IMR-90 (cell line): Measurements from ENCODE around the gene MAML2. TPM values are rescaled to one million over a fixed set of nuclear protein-coding genes. Genes with fewer than 3 reads are reported as not detected.

Experiments used
- ATAC-seq: fragments of 200-7000 bp; cut with Tn5 transposase; 2 replicates; pipeline ENCODE4 v1.9.1; 2020; ENCODE audit warnings: low read depth, mild to moderate bottlenecking, moderate library complexity
- BruUV-seq: library from RNA; stranded (reverse); fragments of 400-500 nt; replicated peaks from 2 replicates; lab custom pipeline; 2021; lab: Mats Ljungman, UMichigan
- CTCF ChIA-PET: fragments of 300-600 bp; formaldehyde crosslinking; extraction: SDS; loops from one replicate; lab custom pipeline; 2021; ENCODE audit warnings: antibody characterized with exemption; lab: Yijun Ruan, JAX
- POLR2A ChIA-PET: fragments of 300-600 bp; sonication (Branson Sonifier 250); formaldehyde crosslinking; loops from one replicate; lab custom pipeline; 2022; ENCODE audit warnings: antibody characterized with exemption; ENCODE audit not compliant: unreplicated experiment; lab: Charles Lee
- DNase-seq: peaks from one replicate; pipeline ENCODE4 v3.0.0; 2013
- H2AFZ ChIP-seq: replicated peaks from 2 replicates; pipeline ENCODE3; 2013; ENCODE audit warnings: low read length, mild to moderate bottlenecking; ENCODE audit not compliant: poor library complexity
- H2AK5ac ChIP-seq: 2 replicates; pipeline ENCODE4 v1.6.1; 2013; ENCODE audit warnings: low read depth, low read length, inconsistent platforms
- H2AK9ac ChIP-seq: replicated peaks from 2 replicates; pipeline ENCODE3; 2013; ENCODE audit warnings: mild to moderate bottlenecking, low read depth, low read length, moderate library complexity; ENCODE audit not compliant: poor library complexity
- H2BK120ac ChIP-seq: 2 replicates; pipeline ENCODE4 v1.6.1; 2013; ENCODE audit warnings: low read depth, low read length, inconsistent platforms
- H2BK15ac ChIP-seq: 3 replicates; pipeline ENCODE4 v1.6.1; 2013; ENCODE audit warnings: low read depth, low read length, inconsistent platforms
- H2BK20ac ChIP-seq: 2 replicates; pipeline ENCODE4 v1.6.1; 2013; ENCODE audit warnings: low read depth, mild to moderate bottlenecking, inconsistent platforms, low read length, moderate library complexity
- H2BK5ac ChIP-seq: 2 replicates; pipeline ENCODE4 v1.6.1; 2013; ENCODE audit warnings: mild to moderate bottlenecking, low read depth, low read length, inconsistent platforms; ENCODE audit not compliant: poor library complexity, severe bottlenecking
- H3K14ac ChIP-seq: replicated peaks from 2 replicates; pipeline ENCODE4 v1.6.1; 2013; ENCODE audit warnings: low read depth, low read length, inconsistent platforms
- H3K18ac ChIP-seq: 2 replicates; pipeline ENCODE4 v1.6.1; 2013; ENCODE audit warnings: low read depth, low read length, control low read depth
- H3K23ac ChIP-seq: 2 replicates; pipeline ENCODE4 v1.6.1; 2013; ENCODE audit warnings: low read depth, low read length, inconsistent platforms
- H3K27ac ChIP-seq: 2 replicates; pipeline ENCODE4 v1.5.1; 2013; ENCODE audit warnings: mild to moderate bottlenecking, control low read depth, low read length; ENCODE audit not compliant: insufficient read depth
- H3K27me3 ChIP-seq: 2 replicates; pipeline ENCODE4 v1.6.1; 2013; ENCODE audit warnings: low read length; ENCODE audit not compliant: control insufficient read depth, insufficient read depth
- H3K36me3 ChIP-seq: 2 replicates; pipeline ENCODE4 v1.6.1; 2013; ENCODE audit warnings: low read length, mixed read lengths; ENCODE audit not compliant: control insufficient read depth, insufficient read depth
- H3K4ac ChIP-seq: 2 replicates; pipeline ENCODE4 v1.6.1; 2013; ENCODE audit warnings: low read depth, low read length, inconsistent platforms
- H3K4me1 ChIP-seq: 2 replicates; pipeline ENCODE4 v1.6.1; 2013; ENCODE audit warnings: low read length, mixed read lengths; ENCODE audit not compliant: control insufficient read depth, insufficient read depth
- H3K4me2 ChIP-seq: 2 replicates; pipeline ENCODE4 v1.6.1; 2013; ENCODE audit warnings: low read depth, mild to moderate bottlenecking, control low read depth, low read length, moderate library complexity
- H3K4me3 ChIP-seq: 2 replicates; pipeline ENCODE4 v1.5.1; 2013; ENCODE audit warnings: low read depth, mild to moderate bottlenecking, control low read depth, low read length, moderate library complexity; ENCODE audit not compliant: insufficient read depth
- H3K56ac ChIP-seq: 2 replicates; pipeline ENCODE4 v1.6.1; 2013; ENCODE audit warnings: low read length, inconsistent platforms; ENCODE audit not compliant: insufficient read depth; ENCODE audit errors: extremely low read depth
- H3K79me1 ChIP-seq, 2 experiments: 2 replicates each; pipeline ENCODE4 v1.6.1; 2013; ENCODE audit warnings: low read length in 2 of 2, inconsistent platforms in 1 of 2, low read depth in 1 of 2
- H3K9ac ChIP-seq: 2 replicates; pipeline ENCODE4 v1.6.1; 2013; ENCODE audit warnings: low read depth, low read length, control low read depth
- H3K9me1 ChIP-seq: 2 replicates; pipeline ENCODE4 v1.6.1; 2013; ENCODE audit warnings: low read length, inconsistent platforms; ENCODE audit not compliant: insufficient read depth
- H3K9me3 ChIP-seq: 2 replicates; pipeline ENCODE4 v1.6.1; 2013; ENCODE audit warnings: low read length; ENCODE audit not compliant: control insufficient read depth, insufficient read depth
- H4K20me1 ChIP-seq: 2 replicates; pipeline ENCODE4 v1.6.1; 2013; ENCODE audit warnings: low read length, inconsistent platforms; ENCODE audit not compliant: insufficient read depth
- H4K5ac ChIP-seq: 2 replicates; pipeline ENCODE4 v1.6.1; 2013; ENCODE audit warnings: mild to moderate bottlenecking, low read depth, low read length, control low read depth
- H4K8ac ChIP-seq, 2 experiments: 2 replicates each; pipeline ENCODE4 v1.6.1; 2013; ENCODE audit warnings: low read depth in 2 of 2, low read length in 2 of 2, control low read depth in 1 of 2, inconsistent platforms in 1 of 2
- H4K91ac ChIP-seq: 2 replicates; pipeline ENCODE4 v1.6.1; 2013; ENCODE audit warnings: low read depth, low read length, inconsistent platforms; ENCODE audit not compliant: insufficient read depth
- BHLHE40 ChIP-seq: fragments of 150-350 bp; IDR thresholded peaks from 2 replicates; pipeline ENCODE4 v1.6.1; 2016; ENCODE audit warnings: mild to moderate bottlenecking, low read depth, low read length
- FOS ChIP-seq: fragments of 150-350 bp; IDR thresholded peaks from 2 replicates; pipeline ENCODE4 v1.6.1; 2016; ENCODE audit warnings: low read depth, low read length
- RFX5 ChIP-seq: IDR thresholded peaks from 2 replicates; pipeline ENCODE4 v1.8.0; 2012; ENCODE audit warnings: low read depth, mild to moderate bottlenecking, low read length, moderate library complexity
- WGBS, 2 experiments: methylation state at CpG; one replicate each; pipeline versions ENCODE4 v1.1.5 to v1.1.7; 2013; ENCODE audit warnings: missing lambda C conversion rate in 2 of 2; ENCODE audit not compliant: insufficient read length in 1 of 2; ENCODE audit errors: extremely low coverage in 2 of 2; 5-methylcytosine and 5-hydroxymethylcytosine counted together
- dilution Hi-C: fragments of 300-500 bp; cut with HindIII; formaldehyde crosslinking; loops from one replicate; pipeline ENCODE4 v1.14.3; 2018; ENCODE audit warnings: low sequenced_read_pairs; ENCODE audit not compliant: unreplicated experiment
- in situ Hi-C: fragments of 300-500 bp; cut with MboI; formaldehyde crosslinking; loops from 3 replicates; pipeline ENCODE4 v1.14.3; 2019; ENCODE audit warnings: low sequenced_read_pairs, inconsistent platforms, mixed read lengths
- intact Hi-C: fragments of 100-400 bp; cut with micrococcal nuclease; formaldehyde crosslinking; loops from 2 replicates; pipeline ENCODE4 v1.10.0; 2022
- polyA plus RNA-seq, 3 experiments: library from polyadenylated mRNA; depleted of rRNA; stranded (reverse); fragments of >200 nt; gene quantifications; 2 replicates each; pipeline ENCODE4 v1.2.3, GENCODE V29; 2012; ENCODE audit warnings: low replicate concordance in 1 of 3
- total RNA-seq: library from RNA; depleted of rRNA; stranded (reverse); fragments of >200 nt; gene quantifications from 2 replicates; pipeline ENCODE4 v1.2.3, GENCODE V29; 2012

Gene MAML2
- total and polyA plus RNA-seq, 2 of the 4 experiments (the other 2 are of a cell fraction), result 15.0 to 19.5 TPM

DNA sequence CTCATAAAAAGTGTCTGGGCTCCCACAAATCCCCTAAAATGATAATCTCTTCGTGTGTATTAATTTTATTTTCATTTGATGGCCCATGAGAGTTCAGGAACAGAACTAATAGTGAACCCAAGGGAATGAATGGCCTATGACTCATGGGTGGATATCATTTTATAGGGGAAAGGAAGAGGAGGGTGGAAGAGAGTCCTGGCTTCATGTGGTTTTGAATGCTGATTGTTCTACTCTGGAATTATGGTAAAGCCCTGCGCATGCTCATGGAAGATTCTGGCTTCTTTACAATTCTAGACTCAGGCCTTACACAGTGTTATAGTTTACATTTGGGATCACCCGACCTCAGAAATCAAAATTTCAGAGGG is 35.2 kb downstream of the MAML2 start:
- H3K14ac ChIP-seq, result peak overlapping the region; percentile 62
- peaks cover 6% of the 10 kb centered on the region; the same call in 1 of the 2 replicates for H4K20me1 ChIP-seq
- in situ Hi-C loops (no loop called here), dilution Hi-C loops (no loop called here), intact Hi-C loops (loop anchor here (2.0 kb wide), 1 partner anchor 35 kb away; the partner anchor contains the start of gene MAML2)
- peaks cover 15% of the 10 kb centered on the region for H3K4me1 ChIP-seq
- TF ChIP-seq BHLHE40 (peak; percentile 32; the same call in 1 of the 2 replicates), FOS (peak; percentile 68), RFX5 (no peak)
- H3K36me3 ChIP-seq, result peaks cover 2% of the 10 kb centered on the region; the same call in 1 of the 2 replicates
- H3K9me3 ChIP-seq, result no peaks in the 10 kb centered on the region
- H3K56ac ChIP-seq, result peak overlapping the region; percentile 76
- peak overlapping the region; percentile 49; the same call in 2 of the 3 replicates for H2BK15ac ChIP-seq
- peaks cover 14% of the 10 kb centered on the region; the same call in 1 of the 2 replicates for H3K9me1 ChIP-seq
- peak overlapping the region; percentile 74; the same call in 1 of the 2 replicates for H3K9ac ChIP-seq
- peak overlapping the region; percentile 67 for H3K18ac ChIP-seq
- peak overlapping the region; percentile 57; the same call in 1 of the 2 replicates for H2AK5ac ChIP-seq
- DNase-seq, result peak; percentile 95
- H2BK5ac ChIP-seq, result peak overlapping the region; percentile 89
- peak; percentile 52 for ATAC-seq
- peak overlapping the region; percentile 9; the same call in 1 of the 2 replicates for H4K5ac ChIP-seq
- H3K4ac ChIP-seq, result peak overlapping the region; percentile 86
- H3K4me2 ChIP-seq, result peak overlapping the region; percentile 89
- peak overlapping the region; percentile 89 for H4K91ac ChIP-seq
- H3K79me1 ChIP-seq, result peaks cover 19 to 66% of the 10 kb centered on the region in 2 experiments
- H3K27me3 ChIP-seq, result no peaks in the 10 kb centered on the region
- H3K4me3 ChIP-seq, result peak overlapping the region; percentile 29
- no CpG with 5 or more reads among the region's 3 CpGs for WGBS, 2 experiments
- H2AFZ ChIP-seq, result no peak overlapping the region
- BruUV-seq, result no TSS peak
- POLR2A ChIA-PET, result no interaction called here
- H2AK9ac ChIP-seq, result no peak overlapping the region
- H2BK120ac ChIP-seq, result peak overlapping the region; percentile 83
- CTCF ChIA-PET, result interaction anchor here (4.8 kb wide), 1 partner anchor 34 kb away, joined by 27 read pairs; the partner anchor contains the start of gene MAML2
- peak overlapping the region; percentile 81 for H3K23ac ChIP-seq
- H4K8ac ChIP-seq, result peak overlapping the region; percentile 5 to 61; a peak in 2 of 4 replicates
- peak overlapping the region; percentile 78; the same call in 1 of the 2 replicates for H2BK20ac ChIP-seq
- peak overlapping the region; percentile 71 for H3K27ac ChIP-seq
